ENCODE measurements around the gene KRTAP10-2.

Gene KRTAP10-2

GRCh38 chr21:44537930-44538911, 13.1 kb downstream of the KRTAP10-2 start:
- DNase-seq, result no peak

- no peak for DNase-seq
Measured at GRCh38 chr21:44535963-44536362, 15.3 kb downstream of the KRTAP10-2 start.

DNA sequence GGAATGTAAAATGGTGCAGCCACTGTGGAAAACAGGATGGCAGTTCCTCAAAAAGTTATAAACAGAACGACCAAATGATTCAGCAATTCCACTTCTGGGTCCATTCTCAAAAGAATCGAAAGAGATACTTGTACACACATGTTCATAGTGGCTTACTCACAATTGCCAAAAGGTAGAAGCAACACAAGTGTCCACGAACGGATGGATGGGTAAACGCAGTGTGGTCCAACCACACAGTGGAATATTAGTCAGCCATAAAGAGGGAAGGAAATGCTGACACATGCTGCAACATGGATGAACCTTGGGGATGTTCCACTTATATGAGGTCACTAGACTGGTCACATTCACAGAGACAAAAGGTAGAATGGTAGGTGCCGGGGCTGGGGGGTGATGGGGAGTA, 16.6 kb downstream of the KRTAP10-2 start:
- no peak for DNase-seq

- no peak for DNase-seq
Measured at GRCh38 chr21:44533891-44534627, 17.2 kb downstream of the KRTAP10-2 start.

- no peak for DNase-seq
Measured at GRCh38 chr21:44533121-44533890, 18.0 kb downstream of the KRTAP10-2 start.

GRCh38 chr21:44532712-44533111, 18.6 kb downstream of the KRTAP10-2 start:
- no peak for DNase-seq

DNA sequence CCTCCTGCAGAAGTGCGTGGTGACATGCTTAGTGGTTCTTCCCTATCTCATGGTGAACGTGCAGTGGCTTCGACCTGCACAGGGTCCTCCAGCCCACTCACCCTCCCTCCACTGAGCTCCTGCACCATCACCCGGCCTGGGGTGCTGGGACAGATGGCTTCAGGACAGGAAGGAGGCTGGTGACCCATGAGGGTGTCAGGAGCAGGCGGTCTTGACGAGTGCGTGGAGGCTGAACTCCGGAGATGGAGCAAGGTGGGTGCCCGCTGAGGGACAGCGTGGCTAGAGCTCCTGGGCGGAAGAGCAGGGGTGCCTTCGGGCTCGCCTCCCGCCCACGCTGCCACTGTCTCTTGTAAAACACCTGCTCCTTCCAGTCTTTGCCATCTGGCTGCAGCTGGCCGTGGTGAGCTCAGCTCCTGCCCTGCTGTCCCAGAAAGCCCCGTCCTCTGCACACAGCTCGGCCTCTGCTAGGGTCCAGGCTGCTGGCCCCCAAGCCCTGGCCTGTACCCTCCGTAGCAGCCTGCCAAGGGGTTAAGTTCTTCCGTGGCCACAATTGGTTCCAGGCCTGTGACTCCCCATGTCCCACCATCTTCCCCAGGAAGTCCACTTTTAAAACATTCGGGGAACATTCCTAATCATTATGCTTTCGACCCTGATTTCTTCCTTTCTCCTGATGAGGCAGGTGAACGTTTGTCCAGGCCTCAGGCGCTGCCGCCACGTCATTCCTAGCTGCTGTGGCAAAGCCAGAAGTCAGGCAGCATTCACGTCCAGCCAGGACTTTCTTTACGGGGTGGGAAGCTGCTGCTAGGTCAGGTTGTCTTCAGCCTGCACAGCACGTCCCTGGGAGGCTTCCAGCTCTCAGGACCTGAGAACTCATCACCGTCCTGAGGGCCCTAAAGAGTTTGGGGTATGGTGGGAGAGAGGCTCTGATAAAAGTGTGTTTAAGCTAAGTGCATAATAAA, 19.4 kb downstream of the KRTAP10-2 start:
- no peak for DNase-seq

GRCh38 chr21:44530903-44531605, 20.3 kb downstream of the KRTAP10-2 start:
- DNase-seq, result no peak

GRCh38 chr21:44530221-44530902, 20.9 kb downstream of the KRTAP10-2 start:
- DNase-seq, result no peak

GRCh38 chr21:44529503-44530125, 21.7 kb downstream of the KRTAP10-2 start:
- no peak for DNase-seq

DNA sequence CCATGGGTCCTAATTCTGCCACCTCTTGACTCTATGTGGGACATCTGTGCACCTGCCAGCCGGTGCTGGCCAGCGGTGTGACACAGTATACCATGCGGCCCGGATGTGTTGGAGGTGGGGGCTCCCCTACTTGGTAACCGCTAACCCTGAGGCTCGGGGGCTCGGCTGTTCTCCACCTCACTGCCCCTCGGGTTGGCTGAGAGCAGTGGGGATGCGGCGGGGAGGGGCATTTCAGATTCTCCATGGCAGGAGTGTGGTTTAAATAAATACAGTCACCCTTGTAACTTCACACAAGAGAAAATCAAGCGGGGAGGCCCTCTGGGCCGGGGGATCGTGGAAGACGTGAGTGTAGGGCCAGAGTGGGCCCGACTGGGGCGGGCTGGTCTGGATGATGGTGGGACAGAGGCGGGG, 22.3 kb downstream of the KRTAP10-2 start:
- DNase-seq, result no peak

DNA sequence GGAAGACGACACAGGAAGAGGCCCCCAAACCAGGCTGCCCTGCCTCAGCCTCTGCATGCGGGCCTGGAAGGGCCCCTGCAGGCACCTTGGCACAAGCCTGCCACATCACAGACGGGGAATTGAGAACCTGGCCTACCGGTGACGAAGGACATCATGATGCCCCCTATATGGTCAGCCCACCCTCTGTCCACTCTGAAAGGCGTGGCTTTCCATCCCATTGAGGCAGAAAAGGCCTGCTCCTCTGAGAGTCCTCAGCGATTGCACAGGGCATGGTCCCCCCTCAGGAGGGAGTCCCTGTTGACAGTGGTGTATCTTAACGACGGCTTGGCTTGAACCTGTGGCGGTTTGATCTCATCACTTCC, 22.7 kb downstream of the KRTAP10-2 start:
- DNase-seq, result no peak

DNA sequence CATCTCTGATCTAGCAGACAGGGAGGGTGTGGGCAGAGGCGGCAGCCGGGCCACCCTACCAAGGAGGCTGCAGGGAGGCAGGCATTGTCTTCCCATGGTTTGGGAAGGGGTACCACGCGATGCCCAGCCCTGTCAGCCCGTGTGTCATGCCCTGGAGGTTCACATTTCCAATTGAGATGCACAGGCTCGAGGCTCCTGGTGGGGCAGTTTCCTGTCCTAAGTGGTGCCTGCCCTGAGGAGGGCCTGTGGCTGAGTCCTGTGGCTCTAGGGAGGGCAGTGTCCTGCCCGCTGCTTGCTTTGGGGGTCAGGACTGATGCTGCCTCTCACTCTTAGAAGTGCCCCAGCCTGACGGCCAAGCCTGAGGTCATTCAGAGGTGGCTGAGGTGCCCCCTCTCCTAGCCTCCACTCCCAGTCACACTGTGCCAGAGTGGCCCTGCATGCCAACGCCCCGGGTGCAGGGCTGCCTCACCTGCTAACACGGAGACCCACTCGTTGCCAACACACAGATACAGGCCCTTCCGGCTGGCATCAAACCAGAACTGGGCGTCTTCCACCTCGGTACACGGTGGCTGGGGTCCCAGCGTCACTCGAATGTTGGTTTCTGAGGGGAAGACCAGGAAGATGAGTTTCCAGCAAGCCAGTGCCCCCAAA, 23.2 kb downstream of the KRTAP10-2 start:
- no peak for DNase-seq

GRCh38 chr21:44527156-44527982, 23.9 kb downstream of the KRTAP10-2 start:
- DNase-seq, result no peak

DNA sequence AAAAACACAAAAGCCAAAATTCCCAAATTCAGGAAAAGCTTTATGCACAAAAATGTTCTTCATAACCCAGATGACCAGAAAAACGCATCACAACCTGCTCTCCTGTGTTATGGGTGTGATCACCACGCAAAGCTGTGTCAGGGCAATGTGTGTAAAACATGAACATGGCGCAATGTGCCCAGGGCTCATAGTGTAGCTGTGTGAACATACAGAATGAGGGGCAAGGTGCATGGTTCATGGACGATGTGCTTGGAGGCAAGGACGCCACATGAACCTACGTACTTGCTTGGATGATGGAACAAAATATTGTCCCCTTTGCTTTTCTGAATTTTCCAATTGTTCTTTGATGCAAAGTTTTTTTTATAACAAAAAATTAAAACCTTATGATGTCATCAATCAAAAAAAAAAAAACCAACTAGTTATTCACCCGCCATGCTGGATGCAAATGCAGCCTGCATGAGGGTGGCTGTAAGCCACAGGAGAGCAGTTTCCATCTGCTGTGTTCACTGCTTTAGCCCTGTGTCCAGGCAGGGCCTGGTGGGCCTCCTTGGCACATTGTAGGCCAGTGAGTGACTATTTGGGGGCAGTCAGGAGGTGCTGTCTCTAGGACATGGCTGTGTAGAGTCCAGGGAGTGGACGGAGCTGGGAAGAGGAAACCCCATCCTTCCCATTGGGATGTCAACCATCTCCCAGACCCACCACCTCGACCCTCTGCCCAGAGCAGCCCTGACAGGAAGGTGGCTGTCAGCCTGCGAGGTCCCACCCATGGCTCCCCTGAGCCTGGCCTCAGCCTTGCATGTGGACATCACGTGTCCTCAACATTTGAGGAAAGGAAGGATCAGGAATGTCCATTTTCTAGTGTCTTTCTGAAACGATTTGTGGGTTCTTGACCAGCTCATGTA, 25.0 kb downstream of the KRTAP10-2 start:
- no peak for DNase-seq

- DNase-seq, result no peak
Measured at GRCh38 chr21:44525391-44526095, 25.8 kb downstream of the KRTAP10-2 start.
